ENCODE data around the gene IRF7.
"Not testable (repeated sequence)": the region's sequence is repeated elsewhere in the genome, so short reads cannot be mapped to it uniquely, and the experiment has no call there.

IRF7 gene

DNA sequence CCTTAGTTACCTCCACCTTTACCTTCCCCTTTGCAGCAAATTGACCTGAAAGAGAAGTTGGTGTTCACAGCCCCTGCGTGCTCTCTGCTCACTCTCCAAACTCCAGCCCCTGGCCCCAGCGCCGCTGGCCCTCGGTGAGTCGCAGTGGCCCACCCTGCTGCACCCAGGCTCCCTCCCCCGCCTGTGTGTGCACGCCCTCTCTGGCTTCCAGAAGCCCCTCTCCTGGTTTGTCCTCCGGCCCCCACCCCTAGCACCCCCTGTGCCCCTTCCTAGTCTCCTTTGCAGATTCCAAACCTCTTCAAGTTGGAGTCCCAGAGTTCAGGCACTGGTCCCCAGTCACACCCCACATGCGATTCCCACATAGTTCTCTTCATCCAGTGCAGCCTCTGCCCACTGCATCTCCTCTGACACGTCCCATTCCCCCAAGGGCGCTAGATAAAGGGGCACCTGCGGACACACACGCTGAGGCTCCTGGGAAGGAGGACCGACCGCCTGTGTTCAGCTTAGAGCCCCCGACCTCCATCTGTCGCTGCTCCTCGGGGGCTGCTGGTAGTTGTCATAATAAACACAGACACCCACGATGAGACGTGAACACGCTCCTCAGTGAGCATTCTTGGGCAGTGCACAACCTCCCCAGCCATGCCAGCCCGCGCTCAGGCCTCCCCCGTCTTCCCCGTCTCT lies 41.0 kb downstream of the IRF7 start:
- no peak for DNase-seq (ENCODE audit: low read depth)
- no peak overlapping the region for H3K4me3 ChIP-seq (ENCODE audit: low read depth, low read length)
- TF ChIP-seq, protein P1, sequence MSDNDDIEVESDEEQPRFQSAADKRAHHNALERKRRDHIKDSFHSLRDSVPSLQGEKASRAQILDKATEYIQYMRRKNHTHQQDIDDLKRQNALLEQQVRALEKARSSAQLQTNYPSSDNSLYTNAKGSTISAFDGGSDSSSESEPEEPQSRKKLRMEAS (IDR thresholded peaks at IDR 0.05; ENCODE audit: low read depth, low read length): no peak
- TF ChIP-seq MYC (IDR thresholded peaks at IDR 0.05; ENCODE audit: low read depth, low read length) (no peak), POLR2A (IDR thresholded peaks at IDR 0.05; ENCODE audit: extremely low read depth, insufficient read length) (no peak), CTCF (IDR thresholded peaks at IDR 0.05; ENCODE audit: low read depth, low read length) (no peak)

DNA sequence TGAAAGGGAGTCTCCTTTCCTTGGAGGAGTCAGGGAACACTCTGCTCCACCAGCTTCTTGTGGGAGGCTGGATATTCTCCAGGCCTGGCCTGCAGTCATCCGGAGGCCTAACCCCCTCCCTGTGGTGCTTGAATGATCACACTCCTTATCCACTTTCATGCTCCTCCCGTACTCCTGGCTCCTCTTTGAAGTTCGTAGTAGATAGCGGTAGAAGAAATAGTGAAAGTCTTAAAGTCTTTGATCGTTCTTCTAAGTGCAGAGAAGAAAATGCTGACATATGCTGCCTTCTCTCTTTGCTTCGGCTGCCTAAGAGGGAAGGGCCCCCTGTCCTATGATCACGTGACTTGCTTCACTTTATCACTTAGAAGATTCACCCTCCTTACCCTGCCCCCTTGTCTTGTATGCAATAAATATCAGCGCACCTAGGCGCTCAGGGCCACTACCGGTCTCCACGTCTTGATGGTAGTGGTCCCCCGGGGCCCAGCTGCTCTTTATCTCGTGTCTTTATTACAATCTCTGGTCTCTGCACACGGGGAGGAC lies 41.6 kb downstream of the IRF7 start:
- DNase-seq (ENCODE audit: low read depth); H3K4me3 ChIP-seq (ENCODE audit: low read depth, low read length): not testable (repeated sequence)

DNA sequence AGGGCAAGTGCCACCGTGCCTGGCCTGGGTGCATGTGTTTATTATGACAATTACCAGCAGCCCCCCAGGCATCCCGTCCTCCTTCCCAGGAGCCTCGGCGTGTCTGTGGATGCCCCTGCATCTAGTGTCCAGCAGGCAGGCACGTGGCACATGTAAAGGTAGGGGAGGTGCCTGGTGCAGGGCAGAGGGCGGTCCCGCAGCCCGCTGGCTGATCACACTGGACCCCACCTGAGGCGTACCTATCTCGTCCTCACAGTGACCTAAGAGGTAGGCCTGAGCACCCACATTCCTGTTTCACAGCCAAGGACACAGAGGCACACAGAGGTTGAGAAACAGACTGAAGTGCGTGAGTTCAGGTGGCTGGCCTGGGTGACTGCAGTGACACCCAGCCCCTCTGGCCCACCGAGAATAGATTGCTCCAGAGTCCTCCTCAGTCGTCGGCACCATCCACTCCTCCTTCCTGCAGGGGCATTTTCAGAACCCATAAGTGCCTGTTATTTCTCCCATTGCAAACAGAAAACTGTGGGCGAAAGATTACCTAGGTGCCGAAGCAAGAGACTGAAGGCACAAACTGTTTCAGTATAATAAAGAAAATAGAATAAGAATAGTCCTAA lies 42.5 kb downstream of the IRF7 start:
- no peak for DNase-seq (ENCODE audit: low read depth)
- TF ChIP-seq CTCF (IDR thresholded peaks at IDR 0.05; ENCODE audit: low read depth, low read length): no peak
- no peak for TF ChIP-seq POLR2A (IDR thresholded peaks at IDR 0.05; ENCODE audit: extremely low read depth, insufficient read length)
- TF ChIP-seq, protein P1 (IDR thresholded peaks at IDR 0.05; ENCODE audit: low read depth, low read length): no peak
- no peak for TF ChIP-seq MYC (IDR thresholded peaks at IDR 0.05; ENCODE audit: low read depth, low read length)
- H3K4me3 ChIP-seq (ENCODE audit: low read depth, low read length): no peak overlapping the region

- H3K4me3 ChIP-seq (ENCODE audit: low read depth, low read length): no peak overlapping the region
- TF ChIP-seq CTCF (IDR thresholded peaks at IDR 0.05; ENCODE audit: low read depth, low read length) (no peak), MYC (IDR thresholded peaks at IDR 0.05; ENCODE audit: low read depth, low read length) (no peak), POLR2A (IDR thresholded peaks at IDR 0.05; ENCODE audit: extremely low read depth, insufficient read length) (no peak)
- TF ChIP-seq, protein P1 (IDR thresholded peaks at IDR 0.05; ENCODE audit: low read depth, low read length): no peak
- DNase-seq (ENCODE audit: low read depth): no peak
Measured at GRCh38 chr11:571802-572185, 44.0 kb downstream of the IRF7 start.

DNA sequence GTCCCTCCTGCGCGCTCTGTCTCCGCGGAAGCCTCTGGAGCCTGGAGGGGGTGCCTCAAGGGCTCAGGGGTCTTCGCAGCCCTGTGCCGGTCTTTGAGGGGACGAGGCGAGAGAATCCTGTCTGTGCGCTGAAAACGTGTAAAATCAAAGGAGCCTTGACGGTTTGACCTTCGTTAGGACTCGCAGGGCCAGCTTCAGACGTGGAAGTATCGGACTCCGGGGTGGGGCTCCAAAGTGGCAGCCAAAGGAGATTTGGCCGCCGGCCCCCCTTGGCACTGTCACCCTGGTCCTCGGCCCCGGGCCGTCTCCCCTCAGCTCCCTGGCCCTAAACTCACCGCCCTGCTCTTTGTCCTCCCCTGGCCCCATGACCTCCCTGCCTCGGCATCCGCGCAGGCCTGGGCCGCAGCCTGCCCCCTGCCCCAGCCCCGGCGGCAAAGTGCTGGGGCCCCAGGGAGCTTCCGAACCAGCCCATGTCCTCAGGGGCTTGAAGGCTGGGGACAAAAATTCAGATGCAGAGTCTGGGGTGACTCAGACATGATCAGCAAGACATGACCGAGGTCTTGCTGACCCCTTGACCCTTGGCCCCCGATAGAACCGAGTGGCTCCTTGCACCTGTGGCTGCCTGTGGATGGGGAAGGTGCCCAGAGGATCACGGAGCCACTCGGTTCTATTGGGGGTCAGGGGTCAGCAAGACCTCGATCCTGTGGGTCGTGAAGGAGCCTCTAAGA lies 46.4 kb downstream of the IRF7 start:
- DNase-seq (ENCODE audit: low read depth): no peak
- TF ChIP-seq CTCF (IDR thresholded peaks at IDR 0.05; ENCODE audit: low read depth, low read length) (no peak), POLR2A (IDR thresholded peaks at IDR 0.05; ENCODE audit: extremely low read depth, insufficient read length) (no peak), MYC (IDR thresholded peaks at IDR 0.05; ENCODE audit: low read depth, low read length) (no peak)
- TF ChIP-seq, protein P1 (IDR thresholded peaks at IDR 0.05; ENCODE audit: low read depth, low read length): no peak
- peak overlapping the region; percentile 50 for H3K4me3 ChIP-seq (ENCODE audit: low read depth, low read length)
